ENCODE measurements around the gene PGD.
A peak's percentile ranks its signal among the peaks of the same experiment; 100 is the strongest.
"Not testable (repeated sequence)": the region's sequence is repeated elsewhere in the genome, so short reads cannot be mapped to it uniquely, and the experiment has no call there.

PGD gene

DNA sequence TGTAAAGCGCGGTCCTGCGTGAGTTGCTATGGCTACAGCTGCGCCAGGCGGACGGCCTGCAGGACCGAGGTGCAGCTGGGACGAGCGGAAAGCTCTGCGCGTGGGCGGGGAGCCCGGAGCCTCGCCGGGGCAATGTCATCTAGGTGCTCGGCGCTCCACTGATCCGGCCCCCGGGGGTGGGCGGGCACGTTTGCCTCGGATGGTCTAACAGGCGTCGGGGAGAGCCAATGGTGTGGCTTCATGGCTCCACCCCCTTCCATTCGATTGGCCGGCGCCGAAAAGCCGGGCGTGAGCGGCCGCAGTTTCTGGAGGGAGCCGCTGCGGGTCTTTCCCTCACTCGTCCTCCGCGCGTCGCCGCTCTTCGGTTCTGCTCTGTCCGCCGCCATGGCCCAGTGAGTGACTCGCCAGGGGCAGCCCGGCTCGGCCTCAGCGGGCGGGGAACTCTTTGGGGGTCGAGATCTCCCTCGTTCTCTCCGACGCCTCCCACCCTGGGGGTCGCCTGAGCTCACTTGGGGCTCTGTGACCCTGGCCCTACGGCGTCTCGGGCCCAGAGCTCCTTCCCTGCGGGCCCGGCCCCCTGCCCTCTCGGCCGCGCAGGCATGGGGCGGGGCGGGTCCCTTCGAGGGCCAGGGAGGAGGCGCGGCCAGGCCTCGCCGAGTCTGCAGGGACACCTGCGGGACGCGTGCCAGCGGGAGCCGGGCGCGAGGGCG is at the start of gene PGD:
Gene PGD, plus strand, starts transcription at position 331 of the 710 bp plus-strand sequence. Its CDS starts 54 bp downstream, at position 385.
- DNase-seq (ENCODE audit: low read depth, low spot score), result peak; percentile 75
- H3K27ac ChIP-seq, result peak within 1 kb of the TSS; percentile 81

DNA sequence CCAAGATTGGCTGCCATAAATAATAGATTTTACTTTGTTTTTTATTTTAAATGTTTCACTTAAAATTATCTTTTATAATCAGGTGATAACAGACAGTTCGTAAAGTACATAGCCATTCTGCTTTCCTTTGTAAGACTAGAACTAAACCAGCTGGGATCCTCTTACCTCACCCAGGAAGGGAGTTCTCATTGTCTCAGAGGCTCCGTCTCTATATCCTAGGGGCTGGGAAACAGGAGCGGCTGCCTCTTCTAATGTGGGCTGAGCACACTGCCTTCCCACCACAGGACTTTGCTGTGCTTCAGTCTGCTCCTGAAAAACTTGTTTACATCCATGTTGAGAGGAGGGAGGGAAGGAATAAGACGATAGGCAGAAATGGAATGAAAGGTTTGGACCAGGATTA is 45.6 kb upstream of the PGD start:
- DNase-seq (ENCODE audit: low read depth, low spot score), result no peak
- H3K27ac ChIP-seq, result no peak overlapping the region

DNA sequence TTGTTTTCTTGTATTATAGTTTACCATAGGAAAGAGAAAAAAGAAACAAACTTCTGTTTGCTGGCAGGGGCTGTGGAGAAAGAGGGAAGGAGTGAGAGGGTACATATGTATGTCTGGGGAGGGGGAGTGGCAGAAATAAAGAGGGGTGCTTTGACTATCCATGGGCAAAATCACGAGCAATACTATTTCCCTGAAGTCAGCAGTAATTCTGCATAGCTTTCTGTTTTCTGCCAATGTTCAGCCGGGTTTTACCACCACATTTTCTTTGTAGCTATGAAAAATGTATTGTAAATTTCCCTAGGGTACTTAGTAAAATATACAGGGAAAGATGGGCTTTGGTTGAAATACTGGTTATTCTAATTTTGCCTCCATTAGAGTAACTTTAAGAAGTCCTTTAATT is 45.2 kb upstream of the PGD start:
- no peak overlapping the region for H3K27ac ChIP-seq
- DNase-seq (ENCODE audit: low read depth, low spot score), result no peak

DNA sequence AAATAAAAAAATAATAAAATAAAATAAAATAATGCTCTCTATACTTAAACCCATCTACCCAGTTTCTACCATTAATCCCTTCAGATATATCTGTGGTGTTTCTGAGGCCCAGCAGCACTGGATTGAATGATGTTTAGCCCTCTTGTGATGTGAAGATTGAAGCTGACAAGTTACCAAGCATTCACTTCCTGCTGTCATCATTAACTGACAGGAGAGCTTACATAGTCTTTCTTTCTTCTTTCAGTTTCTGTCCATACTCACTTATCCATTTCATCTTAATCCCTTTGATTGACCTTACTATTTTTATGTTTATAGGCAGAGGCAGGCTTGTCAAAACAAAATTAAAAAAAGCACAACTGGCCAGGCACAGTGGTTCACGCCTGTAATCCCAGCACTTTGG is 38.8 kb upstream of the PGD start:
- no peak for DNase-seq (ENCODE audit: low read depth, low spot score)
- no peak overlapping the region for H3K27ac ChIP-seq

DNA sequence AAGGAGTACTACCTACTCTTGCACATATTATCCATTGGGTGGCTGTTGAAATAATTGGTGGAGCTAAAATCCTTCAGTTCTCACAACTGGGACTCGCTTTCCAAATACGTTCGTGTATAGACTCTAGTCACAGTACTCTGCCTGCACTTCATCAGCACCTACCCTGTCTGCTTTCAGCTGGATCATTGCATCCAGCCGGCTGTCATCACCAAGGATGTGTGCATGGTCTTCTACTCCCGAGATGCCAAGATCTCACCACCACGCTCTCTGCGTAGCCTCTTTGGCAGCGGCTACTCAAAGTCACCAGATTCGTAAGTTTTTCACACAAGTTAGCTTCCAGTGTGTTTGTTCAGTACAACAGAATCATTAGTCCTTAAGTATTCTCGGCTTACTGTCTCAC is 37.3 kb upstream of the PGD start:
- H3K27ac ChIP-seq, result no peak overlapping the region
- DNase-seq (ENCODE audit: low read depth, low spot score), result no peak

DNA sequence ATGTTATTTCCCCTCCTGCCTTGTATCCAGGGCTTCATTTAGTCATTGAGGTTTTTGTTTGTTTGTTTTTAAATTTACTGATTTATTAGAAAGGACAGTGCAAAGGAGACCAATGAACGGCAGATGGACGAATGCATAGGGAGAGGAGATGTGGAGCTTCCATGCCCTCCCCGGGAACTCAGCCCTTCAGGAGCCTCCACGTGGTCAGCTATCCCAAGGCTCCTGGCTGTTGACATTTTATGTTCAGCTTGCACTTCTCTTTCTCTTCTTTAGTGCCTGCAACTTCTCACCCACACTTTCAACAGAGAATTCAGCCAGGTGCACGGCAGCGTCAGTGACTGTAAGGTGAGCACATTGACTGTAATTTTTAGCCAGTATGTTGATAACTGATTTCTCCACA is 30.7 kb upstream of the PGD start:
- H3K27ac ChIP-seq, result no peak overlapping the region
- DNase-seq (ENCODE audit: low read depth, low spot score), result no peak

DNA sequence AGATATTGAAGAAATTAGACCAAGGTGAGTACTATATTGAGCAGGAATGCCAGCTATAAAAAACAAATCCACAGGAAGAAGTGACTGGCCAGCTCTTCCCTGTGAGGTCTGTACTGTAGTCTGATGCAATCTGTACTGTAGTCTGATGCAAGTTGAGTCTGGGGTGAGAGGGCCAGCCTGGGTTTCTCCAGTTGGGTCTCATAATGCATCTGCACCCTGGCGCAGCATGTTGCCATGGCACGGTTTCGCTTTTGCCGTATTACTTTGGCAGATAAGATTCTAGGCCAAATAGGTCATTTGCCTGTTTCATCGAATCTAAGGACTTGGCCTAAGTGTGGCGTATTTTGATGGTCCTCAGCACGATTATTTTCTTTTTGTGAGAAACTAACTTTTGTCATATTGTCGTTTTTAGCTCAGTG is 24.4 kb upstream of the PGD start:
- peak overlapping the region; percentile 32 for H3K27ac ChIP-seq
- no peak for DNase-seq (ENCODE audit: low read depth, low spot score)

DNA sequence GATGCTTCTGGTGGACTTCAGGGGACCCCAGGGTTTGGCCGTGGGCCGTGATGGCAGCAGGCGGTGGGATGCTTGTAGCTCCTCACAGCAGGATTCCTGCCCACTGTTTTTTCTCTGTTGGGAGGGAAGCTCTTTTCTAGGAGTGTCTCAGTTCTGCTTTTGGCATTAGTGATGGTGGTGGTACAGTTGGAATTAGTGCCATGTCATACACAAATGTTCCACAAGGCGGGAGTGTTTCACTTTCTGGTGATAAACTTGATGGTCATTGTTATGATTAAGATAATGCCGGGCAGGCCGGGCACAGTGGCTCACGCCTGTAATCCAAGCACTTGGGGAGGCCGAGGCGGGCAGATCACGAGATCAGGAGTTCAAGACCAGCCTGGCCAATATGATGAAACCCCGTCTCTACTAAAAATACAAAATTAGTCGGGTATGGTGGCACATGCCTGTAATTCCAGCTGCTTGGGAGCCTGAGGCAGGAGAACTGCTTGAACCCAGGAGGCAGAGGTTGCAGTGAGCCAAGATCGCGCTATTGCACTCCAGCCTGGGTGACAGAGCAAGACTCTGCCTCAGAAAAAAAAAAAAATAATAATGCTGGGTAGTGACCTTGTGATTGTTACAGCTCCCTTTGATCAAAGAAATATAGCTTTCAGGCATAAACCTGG is 21.4 kb upstream of the PGD start:
- not testable (repeated sequence) for H3K27ac ChIP-seq

DNA sequence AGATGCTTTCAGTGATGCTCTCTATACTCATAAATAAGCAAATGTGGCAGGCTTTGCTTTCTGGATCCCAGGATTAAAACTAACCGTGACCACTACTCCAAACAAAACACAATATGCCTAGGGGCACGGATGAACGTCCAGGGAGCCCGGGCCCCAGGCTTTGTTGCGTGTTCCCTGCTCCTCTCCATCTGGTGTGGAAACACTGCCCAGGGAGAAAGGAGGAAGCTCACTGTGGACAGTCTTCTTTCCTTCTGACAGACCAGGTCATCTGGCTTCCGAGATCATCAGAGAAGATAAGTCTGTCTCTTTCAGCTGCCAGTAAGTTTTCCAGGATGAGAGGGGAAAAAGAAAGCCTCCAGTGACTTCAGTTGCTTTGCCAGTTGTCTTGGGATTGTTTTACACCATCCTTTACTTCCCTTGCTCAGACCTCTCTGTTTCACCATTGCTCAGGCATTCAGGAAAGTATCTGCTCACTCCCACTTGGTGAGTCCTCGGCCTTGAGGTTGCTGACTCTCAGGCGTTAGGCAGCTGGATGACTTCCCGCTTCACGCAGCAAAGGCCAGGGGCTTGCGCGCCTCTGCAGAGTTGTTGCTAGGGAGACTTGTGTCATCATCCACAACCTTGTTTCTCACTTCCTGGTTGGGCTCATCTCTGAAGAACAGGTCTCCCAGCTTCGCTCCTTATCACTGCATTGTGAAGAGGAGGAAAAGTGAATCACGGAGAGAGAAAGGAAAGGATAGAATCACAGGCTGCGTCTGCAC is 20.6 kb upstream of the PGD start:
- peak; percentile 61 for DNase-seq (ENCODE audit: low read depth, low spot score)
- no peak overlapping the region for H3K27ac ChIP-seq

More for the DNA sequence above, 21.4 kb upstream of the PGD start:
- not testable (repeated sequence) for DNase-seq (ENCODE audit: low read depth, low spot score)

DNA sequence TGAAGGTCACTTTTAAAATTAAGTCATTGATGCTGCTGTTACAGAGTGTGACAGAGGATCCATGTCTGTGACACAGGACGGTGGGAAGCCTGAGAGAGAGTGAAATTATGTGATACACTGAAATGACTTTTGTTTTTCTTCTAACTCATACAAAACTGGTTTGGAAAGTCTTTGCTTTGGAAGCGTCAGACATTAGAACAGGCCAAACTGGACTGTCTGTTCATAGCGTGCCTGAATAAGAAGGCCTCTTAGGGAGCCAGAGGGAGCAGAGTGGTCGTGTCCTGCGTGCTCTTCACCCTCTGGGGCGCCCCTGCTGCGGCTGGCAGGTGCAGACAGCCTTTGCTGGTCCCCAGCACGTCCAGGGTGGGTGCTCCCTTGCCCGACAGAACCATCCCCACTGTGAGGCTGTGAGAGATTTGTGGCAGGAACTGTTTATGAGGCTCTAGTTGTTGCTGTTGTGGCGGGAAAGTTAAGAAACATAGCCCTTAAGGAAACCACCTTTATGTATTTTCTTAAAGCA is 19.7 kb upstream of the PGD start:
- no peak overlapping the region for H3K27ac ChIP-seq
- DNase-seq (ENCODE audit: low read depth, low spot score), result no peak

DNA sequence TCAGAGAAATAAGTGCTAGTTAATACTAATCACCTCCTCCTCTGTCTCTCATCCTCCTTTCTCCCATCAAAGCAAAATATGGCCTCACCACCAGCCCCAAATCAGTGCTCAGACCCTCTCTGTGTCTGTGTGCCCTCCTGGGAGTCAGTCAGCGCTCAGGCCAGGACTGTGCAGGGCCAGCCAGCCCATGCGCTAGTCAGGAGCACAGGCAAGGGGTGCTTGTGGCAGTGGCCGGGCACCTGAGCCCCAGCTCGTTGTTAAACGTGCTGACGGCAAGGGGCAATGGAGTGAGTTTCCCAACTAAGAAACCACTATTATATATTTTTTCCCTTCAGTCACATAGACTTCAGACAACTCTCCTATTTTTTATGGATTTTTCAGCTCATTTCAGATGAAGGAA is 19.2 kb upstream of the PGD start:
- H3K27ac ChIP-seq, result no peak overlapping the region
- DNase-seq (ENCODE audit: low read depth, low spot score), result no peak

DNA sequence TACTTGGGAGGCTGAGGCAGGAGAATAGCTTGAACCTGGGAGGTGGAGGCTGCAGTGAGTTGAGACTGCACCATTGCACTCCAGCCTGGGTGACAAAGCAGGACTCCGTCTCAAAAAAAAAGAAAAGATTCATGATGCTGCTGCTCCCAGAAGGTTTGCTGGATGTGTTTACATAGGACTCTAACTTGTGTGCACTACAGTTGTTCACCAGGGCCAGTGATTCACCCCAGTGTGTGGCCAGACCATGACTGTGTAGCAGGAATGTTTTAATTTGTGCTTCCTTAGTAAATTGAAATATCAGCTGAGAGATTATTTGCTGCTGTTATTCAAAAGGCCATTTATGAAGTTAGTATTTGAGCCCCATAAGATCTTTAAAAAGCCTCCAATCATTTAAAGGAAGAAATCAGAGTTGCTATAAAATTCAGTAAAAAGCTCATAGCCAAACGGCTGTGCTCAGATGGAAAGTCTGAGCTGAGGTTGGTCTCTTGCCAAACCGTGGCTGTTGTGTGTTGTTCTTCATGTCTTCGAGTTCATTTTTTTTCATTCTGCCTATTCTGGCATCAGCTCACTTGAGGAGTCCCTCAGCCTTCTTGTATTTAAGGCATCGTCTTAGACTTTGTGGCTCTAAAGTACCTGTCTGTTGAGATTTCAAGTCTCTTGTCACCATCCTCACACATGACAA is 18.1 kb upstream of the PGD start:
- DNase-seq (ENCODE audit: low read depth, low spot score), result peak; percentile 50
- no peak overlapping the region for H3K27ac ChIP-seq

DNA sequence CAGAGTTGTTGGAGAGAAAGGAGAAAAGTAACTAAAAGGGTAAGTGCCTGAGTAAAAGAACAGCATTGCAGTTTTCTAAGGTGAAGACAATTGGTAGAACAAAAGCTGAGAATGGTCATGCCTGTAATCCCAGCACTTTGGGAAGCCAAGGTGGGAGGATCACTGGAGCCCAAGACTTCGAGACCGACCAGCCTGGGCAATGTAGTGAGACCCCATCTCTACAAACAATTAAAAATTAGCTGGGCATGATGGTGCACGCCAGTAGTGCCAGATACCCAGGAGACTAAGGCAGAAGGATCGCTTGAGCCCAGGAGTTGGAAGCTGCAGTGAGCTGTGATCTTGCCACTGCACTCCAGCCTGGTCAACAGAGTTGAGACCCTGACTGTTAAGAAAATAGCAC is 15.2 kb upstream of the PGD start:
- H3K27ac ChIP-seq, result no peak overlapping the region
- no peak for DNase-seq (ENCODE audit: low read depth, low spot score)

DNA sequence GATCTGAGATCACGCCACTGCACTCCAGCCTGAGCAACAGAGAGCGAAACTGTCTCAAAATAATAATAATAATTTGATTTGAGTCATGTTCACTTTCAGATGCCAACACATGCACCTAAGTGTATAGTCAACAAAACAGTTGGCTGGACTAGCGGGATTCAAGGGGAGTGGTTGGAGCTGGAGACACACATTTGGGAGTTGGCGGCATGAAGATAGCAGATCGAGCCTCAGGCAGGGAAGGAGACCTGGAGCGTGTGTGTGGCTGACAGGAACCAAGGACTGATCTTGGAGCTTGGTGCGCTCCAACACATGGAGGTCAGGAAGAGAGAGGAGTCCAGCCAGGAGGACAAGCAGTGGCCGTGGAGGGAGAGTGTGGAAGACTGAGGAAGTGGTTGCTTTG is 14.6 kb upstream of the PGD start:
- no peak overlapping the region for H3K27ac ChIP-seq
- DNase-seq (ENCODE audit: low read depth, low spot score), result no peak

DNA sequence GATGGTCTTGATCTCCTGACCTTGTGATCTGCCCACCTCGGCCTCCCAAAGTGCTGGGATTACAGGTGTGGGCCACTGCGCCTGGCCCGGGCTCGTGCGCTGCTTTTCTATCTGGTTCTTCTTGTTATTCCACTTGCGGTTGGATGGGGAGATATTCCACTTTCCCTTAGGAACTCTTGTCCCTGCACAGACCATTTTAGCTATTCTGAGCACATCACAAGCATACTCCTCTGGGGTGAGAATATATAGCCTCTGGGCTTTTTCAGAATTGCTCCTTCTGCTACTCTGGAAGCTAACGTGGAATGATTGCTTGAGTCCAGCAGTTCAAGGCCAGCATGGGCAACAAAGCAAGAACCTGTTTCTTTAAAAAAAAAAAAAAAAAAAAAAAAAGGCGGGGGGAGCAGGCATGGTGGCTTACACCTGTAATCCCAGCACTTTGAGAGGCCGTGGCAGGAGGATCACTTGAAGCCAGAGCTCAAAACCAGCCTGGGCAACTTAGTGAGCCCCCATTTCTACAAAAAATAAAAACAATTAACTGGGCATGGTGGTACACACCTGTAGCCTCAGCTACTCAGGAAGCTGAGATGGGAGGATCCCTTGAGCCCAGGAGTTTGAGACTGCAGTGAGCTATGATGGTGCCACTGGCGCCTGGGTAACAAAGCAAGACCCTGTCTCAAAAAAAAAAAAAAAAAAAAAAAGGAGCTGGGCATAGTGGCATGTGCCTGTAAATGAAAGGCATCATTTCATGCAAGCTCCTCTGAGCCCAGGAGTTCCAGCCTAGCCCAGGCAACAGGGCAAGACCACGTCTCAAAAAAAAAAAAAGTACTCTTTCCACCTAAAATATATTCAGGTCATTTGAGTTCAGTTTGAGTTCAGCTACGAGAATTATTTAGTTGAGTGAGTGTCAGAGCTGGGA is 11.8 kb upstream of the PGD start:
- peak overlapping the region; percentile 25 for H3K27ac ChIP-seq
- DNase-seq (ENCODE audit: low read depth, low spot score), result no peak

DNA sequence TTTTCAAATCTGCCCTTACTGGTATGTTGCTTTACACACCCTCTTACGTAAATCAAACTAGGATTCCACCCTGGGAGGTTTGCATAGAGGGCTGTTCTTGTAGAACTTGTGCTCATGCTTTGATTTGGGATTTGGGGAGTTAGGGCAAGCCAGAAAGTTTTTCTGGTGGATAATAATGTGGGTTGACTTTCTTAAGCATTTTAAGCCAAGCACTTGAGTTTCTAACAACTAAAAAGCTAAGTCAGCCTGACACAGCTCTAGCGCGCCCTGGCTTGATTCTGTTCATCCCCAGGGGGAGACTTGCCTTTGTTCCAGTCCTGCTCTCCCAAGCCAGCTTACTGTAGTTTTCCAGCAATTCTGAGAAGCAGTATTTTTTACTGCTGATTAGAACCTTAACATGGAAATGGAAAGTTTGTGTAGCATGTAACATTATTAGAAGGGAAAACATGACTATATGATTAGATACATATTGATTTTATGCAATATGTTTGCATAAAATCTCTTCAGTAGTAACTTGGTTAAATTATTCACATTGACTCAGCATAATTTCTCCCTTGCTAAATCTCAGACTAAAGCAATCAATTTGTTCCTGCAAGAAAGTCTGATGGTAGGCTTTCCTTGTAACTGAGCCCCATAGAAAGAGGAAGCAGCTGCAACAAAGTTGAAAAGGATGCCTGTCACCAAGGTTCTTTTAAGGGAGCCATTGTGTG is 11.0 kb upstream of the PGD start:
- no peak for DNase-seq (ENCODE audit: low read depth, low spot score)
- H3K27ac ChIP-seq, result peak overlapping the region; percentile 25

DNA sequence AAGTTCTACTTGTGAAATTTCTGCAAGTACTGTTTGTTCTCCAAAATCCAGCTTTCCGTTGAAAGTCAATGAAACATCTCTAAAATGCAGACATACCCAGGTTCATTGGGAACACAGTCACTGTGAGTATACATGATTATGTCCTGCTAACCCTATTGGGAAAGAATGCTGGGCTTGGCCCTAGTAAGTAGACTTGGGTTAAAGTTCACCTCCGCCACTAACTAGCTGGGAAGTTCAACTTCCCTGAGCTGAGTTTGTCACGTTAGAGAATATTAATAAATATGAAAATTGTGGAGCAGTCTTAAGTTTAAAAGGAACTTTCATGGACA is 10.5 kb upstream of the PGD start:
- no peak for DNase-seq (ENCODE audit: low read depth, low spot score)
- no peak overlapping the region for H3K27ac ChIP-seq

DNA sequence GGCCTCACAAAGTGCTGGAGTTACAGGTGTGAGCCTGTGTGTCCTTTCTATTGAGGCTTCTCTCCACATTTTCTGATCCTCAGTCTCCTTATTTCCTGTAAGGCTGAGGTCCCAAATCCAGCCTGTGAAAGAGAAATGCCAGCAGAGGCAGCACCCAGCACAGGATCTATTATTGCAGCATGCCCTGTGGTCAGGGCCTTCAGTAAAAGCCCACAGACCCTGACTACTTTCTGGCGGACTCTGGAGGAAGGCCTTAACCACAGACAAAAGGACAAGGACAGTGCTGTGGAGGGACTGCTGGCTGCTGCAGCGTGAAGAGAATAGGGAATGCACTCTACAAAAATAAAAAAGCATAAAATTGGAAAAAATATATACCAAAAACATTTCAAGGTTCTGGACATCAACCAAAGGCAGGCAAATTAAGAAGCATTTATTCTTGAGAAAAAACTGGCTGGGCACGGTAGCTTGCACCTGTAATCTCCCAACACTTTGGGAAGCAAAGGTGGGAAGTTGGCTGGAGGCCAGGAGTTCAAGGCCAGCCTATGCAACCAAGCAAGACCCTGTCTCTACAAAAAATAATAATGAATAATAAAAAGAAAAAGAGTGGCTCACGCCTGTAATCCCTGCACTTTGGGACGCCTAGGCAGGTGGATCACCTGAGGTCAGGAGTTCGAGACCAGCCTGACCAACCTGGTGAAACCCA is 9.4 kb upstream of the PGD start:
- DNase-seq (ENCODE audit: low read depth, low spot score), result no peak
- no peak overlapping the region for H3K27ac ChIP-seq
